Neural progenitor cell (in vitro differentiated cells): ENCODE measurements around the gene USP44. TPM values are rescaled to one million over a fixed set of nuclear protein-coding genes. Genes with fewer than 3 reads are reported as not detected.

ENCODE experiments used
- DNase-seq: peaks from one replicate; pipeline ENCODE4 v3.0.0-alpha.2; 2016; ENCODE audit warnings: low spot score
- H2AFZ ChIP-seq: fragments of 200-600 bp; sonication (generic); replicated peaks from 2 replicates; pipeline ENCODE4 v1.6.1; 2016; ENCODE audit warnings: antibody characterized with exemption
- H3F3A ChIP-seq: fragments of 200-600 bp; sonication (generic); 2 replicates; pipeline ENCODE4 v1.6.1; 2016; ENCODE audit warnings: antibody characterized with exemption, low read depth
- H3K27ac ChIP-seq: fragments of 200-600 bp; sonication (generic); 2 replicates; pipeline ENCODE4 v1.5.1; 2016; ENCODE audit warnings: mild to moderate bottlenecking
- H3K27me3 ChIP-seq: fragments of 200-600 bp; sonication (generic); 2 replicates; pipeline ENCODE4 v1.6.1; 2016; ENCODE audit warnings: mild to moderate bottlenecking, moderate library complexity
- H3K36me3 ChIP-seq: fragments of 200-600 bp; sonication (generic); 2 replicates; pipeline ENCODE4 v1.5.1; 2016
- H3K4me1 ChIP-seq: fragments of 200-600 bp; sonication (generic); 2 replicates; pipeline ENCODE4 v1.6.1; 2016; ENCODE audit warnings: mixed run types
- H3K4me2 ChIP-seq: fragments of 200-600 bp; sonication (generic); 2 replicates; pipeline ENCODE4 v1.6.1; 2016
- H3K4me3 ChIP-seq: fragments of 200-600 bp; sonication (generic); 2 replicates; pipeline ENCODE4 v1.5.1; 2016
- H3K79me2 ChIP-seq: fragments of 200-600 bp; sonication (generic); 2 replicates; pipeline ENCODE4 v1.6.1; 2016; ENCODE audit warnings: low read depth
- H3K9ac ChIP-seq: fragments of 200-600 bp; sonication (generic); 2 replicates; pipeline ENCODE4 v1.6.1; 2016
- H3K9me3 ChIP-seq: fragments of 200-600 bp; sonication (generic); 2 replicates; pipeline ENCODE4 v1.5.1; 2016; ENCODE audit warnings: low read depth
- H4K20me1 ChIP-seq: fragments of 200-600 bp; sonication (generic); 2 replicates; pipeline ENCODE4 v1.6.1; 2016; ENCODE audit warnings: low read depth
- H3K27ac Mint-ChIP-seq: 3 replicates; pipeline ENCODE4 v1.8.0; 2021; ENCODE audit warnings: mixed read lengths
- H3K27me3 Mint-ChIP-seq: 2 replicates; pipeline ENCODE4 v1.8.0; 2022; ENCODE audit warnings: low read depth, mild to moderate bottlenecking, inconsistent platforms, moderate library complexity, mixed read lengths; ENCODE audit not compliant: insufficient read depth
- H3K36me3 Mint-ChIP-seq: 3 replicates; pipeline ENCODE4 v1.8.0; 2021; ENCODE audit warnings: mixed read lengths
- H3K4me1 Mint-ChIP-seq: 3 replicates; pipeline ENCODE4 v1.8.0; 2021; ENCODE audit warnings: mixed read lengths
- H3K4me3 Mint-ChIP-seq: 3 replicates; pipeline ENCODE4 v1.8.0; 2021; ENCODE audit warnings: mild to moderate bottlenecking, moderate library complexity, mixed read lengths
- H3K9me3 Mint-ChIP-seq: 3 replicates; pipeline ENCODE4 v1.8.0; 2020; ENCODE audit warnings: mixed read lengths
- EZH2 ChIP-seq: fragments of 200-600 bp; sonication (generic); IDR thresholded peaks from 2 replicates; pipeline ENCODE4 v1.6.1; 2017; ENCODE audit warnings: antibody characterized with exemption, mild to moderate bottlenecking, moderate library complexity
- EZH2phosphoT487 ChIP-seq: fragments of 200-600 bp; sonication (generic); IDR thresholded peaks from 2 replicates; pipeline ENCODE4 v1.6.1; 2017; ENCODE audit warnings: antibody characterized with exemption
- total RNA-seq: library from RNA; depleted of rRNA; stranded (reverse); fragments of >200 nt; gene quantifications from 2 replicates; pipeline ENCODE4 v1.2.3, GENCODE V29; 2015; ENCODE audit warnings: low replicate concordance
- TF ChIP-seq, protein P1 (sequence below): fragments of 200-600 bp; sonication (generic); IDR thresholded peaks from 2 replicates; pipeline ENCODE4 v1.5.1; 2017; ENCODE audit warnings: antibody characterized with exemption, mild to moderate bottlenecking

USP44 gene
- total RNA-seq, 1 donor from 2014 or later = 79.4 TPM

DNA sequence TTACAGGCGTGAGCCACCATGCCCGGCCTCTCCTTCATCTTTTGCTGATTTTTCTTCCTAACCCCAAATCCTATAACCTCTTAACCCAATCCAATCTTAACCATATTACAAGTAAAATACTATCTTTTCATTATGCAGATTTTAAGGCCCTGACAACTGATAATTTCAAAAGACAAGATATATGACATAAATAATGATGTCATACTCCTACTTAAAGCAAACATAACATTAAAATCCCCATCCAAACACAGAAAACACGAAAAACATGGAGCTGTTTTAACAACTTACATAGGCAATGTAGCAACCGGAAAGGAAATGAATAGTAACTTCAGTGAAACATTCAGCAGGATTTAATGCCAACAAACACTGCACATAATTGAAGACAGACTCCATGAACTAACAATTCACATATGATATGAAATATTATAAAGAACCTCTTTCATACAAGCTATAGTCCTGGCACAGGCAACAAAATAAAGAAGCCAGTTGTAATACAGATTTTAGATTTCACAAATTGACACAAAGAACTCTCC is 21.5 kb downstream of the USP44 start:
- no peaks in the 10 kb centered on the region for H3K4me1 ChIP-seq
- no peak overlapping the region for H3K4me2 ChIP-seq
- no peak overlapping the region for H3K4me3 ChIP-seq
- H3K27me3 ChIP-seq = no peaks in the 10 kb centered on the region
- peaks cover 83% of the 10 kb centered on the region for H3K79me2 ChIP-seq
- H4K20me1 ChIP-seq = peaks cover 14% of the 10 kb centered on the region
- H3K27ac Mint-ChIP-seq = no peak overlapping the region
- no peak overlapping the region for H3K27ac ChIP-seq
- no peaks in the 10 kb centered on the region for H3F3A ChIP-seq
- no peak for DNase-seq
- peaks cover 18% of the 10 kb centered on the region for H3K36me3 ChIP-seq
- no peak for TF ChIP-seq EZH2
- TF ChIP-seq, protein P1, sequence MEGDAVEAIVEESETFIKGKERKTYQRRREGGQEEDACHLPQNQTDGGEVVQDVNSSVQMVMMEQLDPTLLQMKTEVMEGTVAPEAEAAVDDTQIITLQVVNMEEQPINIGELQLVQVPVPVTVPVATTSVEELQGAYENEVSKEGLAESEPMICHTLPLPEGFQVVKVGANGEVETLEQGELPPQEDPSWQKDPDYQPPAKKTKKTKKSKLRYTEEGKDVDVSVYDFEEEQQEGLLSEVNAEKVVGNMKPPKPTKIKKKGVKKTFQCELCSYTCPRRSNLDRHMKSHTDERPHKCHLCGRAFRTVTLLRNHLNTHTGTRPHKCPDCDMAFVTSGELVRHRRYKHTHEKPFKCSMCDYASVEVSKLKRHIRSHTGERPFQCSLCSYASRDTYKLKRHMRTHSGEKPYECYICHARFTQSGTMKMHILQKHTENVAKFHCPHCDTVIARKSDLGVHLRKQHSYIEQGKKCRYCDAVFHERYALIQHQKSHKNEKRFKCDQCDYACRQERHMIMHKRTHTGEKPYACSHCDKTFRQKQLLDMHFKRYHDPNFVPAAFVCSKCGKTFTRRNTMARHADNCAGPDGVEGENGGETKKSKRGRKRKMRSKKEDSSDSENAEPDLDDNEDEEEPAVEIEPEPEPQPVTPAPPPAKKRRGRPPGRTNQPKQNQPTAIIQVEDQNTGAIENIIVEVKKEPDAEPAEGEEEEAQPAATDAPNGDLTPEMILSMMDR = no peak
- TF ChIP-seq EZH2phosphoT487 = no peak
- H3K9ac ChIP-seq = no peak overlapping the region
- H3K9me3 ChIP-seq = no peaks in the 10 kb centered on the region
- no peak overlapping the region for H2AFZ ChIP-seq
- H3K9me3 Mint-ChIP-seq = no peaks in the 10 kb centered on the region
- H3K36me3 Mint-ChIP-seq = peaks cover 10% of the 10 kb centered on the region
- H3K27me3 Mint-ChIP-seq = no peaks in the 10 kb centered on the region
- peaks cover 3% of the 10 kb centered on the region for H3K4me1 Mint-ChIP-seq
- H3K4me3 Mint-ChIP-seq = no peak overlapping the region

GRCh38 chr12:95528431-95528830 is 22.8 kb downstream of the USP44 start:
- H4K20me1 ChIP-seq = peaks cover 14% of the 10 kb centered on the region
- H3K4me2 ChIP-seq = no peak overlapping the region
- H3K27ac ChIP-seq = no peak overlapping the region
- no peak overlapping the region for H3K27ac Mint-ChIP-seq
- no peaks in the 10 kb centered on the region for H3K27me3 ChIP-seq
- no peak overlapping the region for H3K4me3 ChIP-seq
- no peaks in the 10 kb centered on the region for H3K9me3 Mint-ChIP-seq
- peaks cover 18% of the 10 kb centered on the region for H3K36me3 ChIP-seq
- TF ChIP-seq, protein P1 = no peak
- TF ChIP-seq EZH2 (no peak), EZH2phosphoT487 (no peak)
- no peaks in the 10 kb centered on the region for H3K9me3 ChIP-seq
- H3K27me3 Mint-ChIP-seq = no peaks in the 10 kb centered on the region
- DNase-seq = no peak
- H3K4me3 Mint-ChIP-seq = no peak overlapping the region
- H3F3A ChIP-seq = no peaks in the 10 kb centered on the region
- H3K9ac ChIP-seq = no peak overlapping the region
- peaks cover 71% of the 10 kb centered on the region for H3K79me2 ChIP-seq
- H2AFZ ChIP-seq = no peak overlapping the region
- no peaks in the 10 kb centered on the region for H3K4me1 Mint-ChIP-seq
- H3K36me3 Mint-ChIP-seq = peaks cover 12% of the 10 kb centered on the region
- no peaks in the 10 kb centered on the region for H3K4me1 ChIP-seq

GRCh38 chr12:95522692-95523091 is 28.6 kb downstream of the USP44 start:
- Histone ChIP-seq H3F3A (peaks cover 10% of the 10 kb centered on the region), H3K27me3 (no peaks in the 10 kb centered on the region), H3K79me2 (peaks cover 14% of the 10 kb centered on the region), H3K9ac (no peak overlapping the region), H3K4me1 (no peaks in the 10 kb centered on the region), H3K27ac (no peak overlapping the region), H3K9me3 (no peaks in the 10 kb centered on the region), H4K20me1 (no peaks in the 10 kb centered on the region), H2AFZ (no peak overlapping the region), H3K36me3 (peaks cover 18% of the 10 kb centered on the region), H3K4me3 (no peak overlapping the region), H3K4me2 (no peak overlapping the region)
- no peak overlapping the region for H3K27ac Mint-ChIP-seq
- H3K36me3 Mint-ChIP-seq = peaks cover 20% of the 10 kb centered on the region
- H3K4me1 Mint-ChIP-seq = no peaks in the 10 kb centered on the region
- H3K27me3 Mint-ChIP-seq = no peaks in the 10 kb centered on the region
- no peaks in the 10 kb centered on the region for H3K9me3 Mint-ChIP-seq
- no peak for DNase-seq
- no peak overlapping the region for H3K4me3 Mint-ChIP-seq
- TF ChIP-seq EZH2phosphoT487 = no peak
- no peak for TF ChIP-seq EZH2
- TF ChIP-seq, protein P1 = no peak
